Glutamatergic neuron (in vitro differentiated cells): Measurements from ENCODE around the gene NUP93. TPM values are rescaled to one million over a fixed set of nuclear protein-coding genes. Genes with fewer than 3 reads are reported as not detected.

Source experiments
- DNase-seq: peaks from one replicate; pipeline ENCODE4 v3.0.0; 2022
- H3K27ac Mint-ChIP-seq: one replicate; pipeline ENCODE4 v1.8.0; 2020; ENCODE audit warnings: mild to moderate bottlenecking, mixed read lengths, inconsistent platforms; ENCODE audit not compliant: unreplicated experiment
- H3K27me3 Mint-ChIP-seq: one replicate; pipeline ENCODE4 v1.8.0; 2020; ENCODE audit warnings: mild to moderate bottlenecking, moderate library complexity, mixed read lengths, inconsistent platforms; ENCODE audit not compliant: unreplicated experiment
- H3K36me3 Mint-ChIP-seq: one replicate; pipeline ENCODE4 v1.8.0; 2020; ENCODE audit warnings: mild to moderate bottlenecking, mixed read lengths, inconsistent platforms; ENCODE audit not compliant: unreplicated experiment
- H3K4me1 Mint-ChIP-seq: one replicate; pipeline ENCODE4 v1.8.0; 2020; ENCODE audit warnings: mild to moderate bottlenecking, low read depth, mixed read lengths, inconsistent platforms; ENCODE audit not compliant: unreplicated experiment
- H3K4me3 Mint-ChIP-seq: one replicate; pipeline ENCODE4 v1.8.0; 2020; ENCODE audit warnings: mild to moderate bottlenecking, mixed read lengths, inconsistent platforms; ENCODE audit not compliant: unreplicated experiment
- H3K9me3 Mint-ChIP-seq: one replicate; pipeline ENCODE4 v1.8.0; 2020; ENCODE audit warnings: mild to moderate bottlenecking, moderate library complexity, mixed read lengths, inconsistent platforms; ENCODE audit not compliant: unreplicated experiment
- total RNA-seq: library from RNA; stranded (reverse); fragmentation: NEBNext Ultra II Directional; extraction: Animal tissue kit (Norgen Biotek cat#: 25700); gene quantifications from one replicate; pipeline ENCODE4 v1.2.1, GENCODE V29; 2021; ENCODE audit not compliant: unreplicated experiment
- TF ChIP-seq, protein P1 (sequence below): fragments of 200-600 bp; sonication (generic); IDR thresholded peaks from one replicate; pipeline ENCODE4 v1.5.0; 2021; ENCODE audit not compliant: partially characterized antibody, unreplicated experiment

NUP93 gene
- total RNA-seq, 1 donor from 2014 or later = 84.1 TPM

DNA sequence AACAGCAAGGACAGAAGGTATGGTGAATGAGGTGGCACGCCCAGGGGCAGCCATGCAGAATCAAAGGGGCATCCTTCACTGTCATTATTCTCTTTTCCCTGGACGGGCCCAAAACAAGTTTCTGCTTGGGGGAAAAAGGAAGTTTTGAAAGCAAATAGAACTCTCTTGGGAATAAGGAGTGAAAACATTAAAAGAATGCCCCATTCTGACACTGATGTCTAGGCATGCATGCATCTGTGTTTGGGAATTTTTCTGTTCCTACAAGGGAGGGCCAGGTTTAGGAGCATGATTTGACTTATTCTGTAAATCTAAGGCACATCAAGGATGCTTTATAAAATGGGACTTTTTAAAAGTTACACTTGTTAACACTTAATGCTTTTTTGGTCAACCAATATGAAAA is 100.7 kb downstream of the NUP93 start:
- Mint-ChIP-seq H3K9me3 (no peaks in the 10 kb centered on the region), H3K27ac (no peak overlapping the region), H3K36me3 (no peaks in the 10 kb centered on the region), H3K4me3 (no peak overlapping the region), H3K4me1 (no peaks in the 10 kb centered on the region), H3K27me3 (no peaks in the 10 kb centered on the region)
- DNase-seq = no peak
- TF ChIP-seq, protein P1, sequence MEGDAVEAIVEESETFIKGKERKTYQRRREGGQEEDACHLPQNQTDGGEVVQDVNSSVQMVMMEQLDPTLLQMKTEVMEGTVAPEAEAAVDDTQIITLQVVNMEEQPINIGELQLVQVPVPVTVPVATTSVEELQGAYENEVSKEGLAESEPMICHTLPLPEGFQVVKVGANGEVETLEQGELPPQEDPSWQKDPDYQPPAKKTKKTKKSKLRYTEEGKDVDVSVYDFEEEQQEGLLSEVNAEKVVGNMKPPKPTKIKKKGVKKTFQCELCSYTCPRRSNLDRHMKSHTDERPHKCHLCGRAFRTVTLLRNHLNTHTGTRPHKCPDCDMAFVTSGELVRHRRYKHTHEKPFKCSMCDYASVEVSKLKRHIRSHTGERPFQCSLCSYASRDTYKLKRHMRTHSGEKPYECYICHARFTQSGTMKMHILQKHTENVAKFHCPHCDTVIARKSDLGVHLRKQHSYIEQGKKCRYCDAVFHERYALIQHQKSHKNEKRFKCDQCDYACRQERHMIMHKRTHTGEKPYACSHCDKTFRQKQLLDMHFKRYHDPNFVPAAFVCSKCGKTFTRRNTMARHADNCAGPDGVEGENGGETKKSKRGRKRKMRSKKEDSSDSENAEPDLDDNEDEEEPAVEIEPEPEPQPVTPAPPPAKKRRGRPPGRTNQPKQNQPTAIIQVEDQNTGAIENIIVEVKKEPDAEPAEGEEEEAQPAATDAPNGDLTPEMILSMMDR = no peak

DNA sequence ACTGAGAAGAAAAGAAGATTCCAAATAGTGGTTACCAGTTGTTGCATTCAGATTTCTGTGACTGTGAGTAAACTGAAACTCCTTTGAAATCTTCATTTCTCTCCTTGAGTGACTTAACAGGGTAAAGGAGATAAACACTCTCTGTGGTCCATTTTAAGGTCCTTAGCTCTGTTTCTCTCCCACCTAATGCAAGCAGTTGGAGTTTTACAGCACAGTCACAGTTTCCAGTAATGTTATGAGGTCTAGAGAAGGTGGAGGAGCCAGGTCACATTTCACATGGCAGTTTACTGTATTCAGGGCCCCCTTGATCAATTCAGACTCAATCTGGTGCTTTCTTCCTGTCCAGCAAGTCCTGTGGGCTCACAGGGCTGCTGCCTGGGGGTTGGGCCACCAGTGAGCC is 102.8 kb downstream of the NUP93 start:
- no peaks in the 10 kb centered on the region for H3K4me1 Mint-ChIP-seq
- no peaks in the 10 kb centered on the region for H3K27me3 Mint-ChIP-seq
- no peaks in the 10 kb centered on the region for H3K36me3 Mint-ChIP-seq
- no peak for DNase-seq
- H3K4me3 Mint-ChIP-seq = no peak overlapping the region
- H3K9me3 Mint-ChIP-seq = no peaks in the 10 kb centered on the region
- no peak overlapping the region for H3K27ac Mint-ChIP-seq
- TF ChIP-seq, protein P1 = no peak

DNA sequence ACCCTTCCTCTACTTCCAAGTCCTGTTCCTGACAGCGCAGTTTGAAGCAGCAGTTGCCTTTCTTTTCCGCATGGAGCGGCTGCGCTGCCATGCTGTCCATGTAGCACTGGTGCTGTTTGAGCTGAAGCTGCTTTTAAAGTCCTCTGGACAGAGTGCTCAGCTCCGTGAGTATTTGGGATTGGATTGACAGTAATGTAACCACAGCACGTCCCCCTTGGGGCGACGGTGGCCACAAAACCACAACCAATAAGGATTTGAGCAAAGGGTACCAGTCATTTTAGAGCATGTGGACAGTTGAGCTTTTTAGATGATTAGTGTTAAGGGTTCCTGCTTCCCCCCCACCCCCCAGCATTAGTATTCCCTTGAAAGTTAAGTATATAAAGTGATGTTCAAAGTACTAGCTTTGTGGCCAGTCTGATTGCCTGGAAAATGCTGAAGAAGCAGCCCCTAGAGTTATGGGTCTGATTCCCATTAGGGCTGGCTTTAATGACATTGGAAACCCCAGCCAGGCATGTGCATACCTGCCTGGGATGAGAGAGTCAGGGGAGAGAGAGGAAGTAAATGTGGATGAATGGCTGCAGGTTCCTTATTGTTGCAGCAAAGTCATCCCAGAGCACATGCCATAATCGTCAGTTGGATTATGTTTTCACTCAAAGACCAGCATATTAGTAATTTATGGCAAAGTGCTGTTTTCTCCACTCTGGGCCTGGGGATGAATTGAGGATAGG is 103.5 kb downstream of the NUP93 start:
- Mint-ChIP-seq H3K27me3 (no peaks in the 10 kb centered on the region), H3K27ac (no peak overlapping the region), H3K9me3 (no peaks in the 10 kb centered on the region), H3K36me3 (no peaks in the 10 kb centered on the region), H3K4me3 (no peak overlapping the region), H3K4me1 (no peaks in the 10 kb centered on the region)
- TF ChIP-seq, protein P1 = no peak
- no peak for DNase-seq

DNA sequence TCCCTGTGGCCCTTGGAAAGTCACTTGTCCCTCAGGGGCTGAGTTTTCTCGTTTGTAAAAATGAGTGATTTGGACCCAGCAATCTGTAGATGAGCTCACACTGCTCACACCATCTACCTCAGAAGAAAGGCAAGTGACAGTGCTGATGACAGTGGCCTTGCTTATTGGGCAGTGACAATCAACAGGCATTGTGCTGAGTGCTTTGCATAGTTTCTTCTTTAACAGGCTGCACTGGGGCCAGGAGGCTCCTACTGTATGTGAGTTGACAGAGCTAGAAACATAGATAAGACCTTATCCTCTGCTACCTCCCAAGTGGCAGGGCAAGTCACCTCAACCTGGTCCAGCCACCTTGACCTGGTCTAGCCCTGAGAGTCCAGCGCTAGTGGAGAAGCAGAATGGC is 105.4 kb downstream of the NUP93 start:
- Mint-ChIP-seq H3K9me3 (peaks cover 1% of the 10 kb centered on the region), H3K27ac (no peak overlapping the region), H3K27me3 (no peaks in the 10 kb centered on the region), H3K4me1 (no peaks in the 10 kb centered on the region), H3K4me3 (no peak overlapping the region), H3K36me3 (no peaks in the 10 kb centered on the region)
- no peak for DNase-seq
- TF ChIP-seq, protein P1 = no peak

DNA sequence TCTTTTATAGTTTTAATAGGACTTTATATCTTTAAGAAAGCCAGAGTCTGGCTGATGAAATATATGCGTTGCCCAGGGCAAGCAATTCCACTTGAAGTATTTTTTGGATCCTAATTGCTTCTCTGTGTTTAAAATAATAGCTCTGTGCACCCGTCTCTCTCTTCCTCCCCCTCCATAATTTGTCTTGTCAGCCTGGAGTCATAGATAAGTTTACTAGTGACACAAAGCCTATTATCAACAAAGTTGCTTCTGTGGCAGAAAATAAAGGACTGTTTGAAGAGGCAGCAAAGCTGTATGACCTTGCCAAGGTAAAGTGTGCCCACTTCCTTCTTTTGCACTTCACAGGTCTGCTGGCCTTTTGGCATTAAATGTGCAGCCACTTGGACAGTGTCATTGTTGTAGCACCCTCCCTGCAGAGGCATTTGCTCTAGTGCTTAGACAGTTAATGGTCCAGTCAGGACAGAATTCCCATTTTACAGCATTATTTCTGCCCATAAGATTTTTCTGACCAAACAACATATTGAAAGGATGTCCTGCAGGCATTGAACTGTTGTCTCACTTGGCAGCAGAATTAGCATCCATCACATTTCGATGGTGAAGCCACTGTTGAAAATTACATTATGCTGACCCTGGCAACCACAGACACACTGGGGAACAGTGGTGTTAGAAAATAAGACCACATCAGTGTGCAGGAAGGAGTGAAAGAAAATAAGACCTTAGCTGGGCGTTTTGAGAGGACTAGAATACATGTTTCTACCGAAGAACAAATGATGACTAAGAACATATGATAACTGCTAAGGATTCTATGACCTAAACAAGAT is 106.7 kb downstream of the NUP93 start:
- Mint-ChIP-seq H3K4me3 (no peak overlapping the region), H3K36me3 (no peaks in the 10 kb centered on the region), H3K27me3 (no peaks in the 10 kb centered on the region), H3K4me1 (no peaks in the 10 kb centered on the region), H3K9me3 (peaks cover 3% of the 10 kb centered on the region), H3K27ac (no peak overlapping the region)
- no peak for DNase-seq
- TF ChIP-seq, protein P1 = no peak
